ENCODE measurements around the gene TTC39A.
"Not testable (repeated sequence)": the region's sequence is repeated elsewhere in the genome, so short reads cannot be mapped to it uniquely, and the experiment has no call there.

Gene TTC39A

DNA sequence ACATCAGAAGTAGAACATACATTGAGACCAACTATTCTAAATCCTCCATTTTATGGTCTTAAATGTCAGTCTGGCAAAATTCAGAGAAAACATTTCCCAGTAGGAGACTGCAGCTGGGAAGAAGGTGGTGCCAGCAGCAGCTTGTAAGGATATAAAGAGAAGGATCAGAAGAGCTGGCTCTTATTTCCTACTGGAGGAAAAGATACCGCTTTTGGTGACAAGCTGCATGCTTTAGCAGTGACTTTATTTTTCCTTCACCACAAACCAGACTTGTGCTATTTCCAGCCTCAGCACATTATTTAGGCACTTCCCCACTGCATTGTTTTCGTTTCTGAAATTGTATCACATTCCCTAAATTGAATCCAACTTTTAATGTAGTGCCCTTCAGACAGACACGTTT lies 65.9 kb downstream of the TTC39A start:
- DNase-seq: no peak

DNA sequence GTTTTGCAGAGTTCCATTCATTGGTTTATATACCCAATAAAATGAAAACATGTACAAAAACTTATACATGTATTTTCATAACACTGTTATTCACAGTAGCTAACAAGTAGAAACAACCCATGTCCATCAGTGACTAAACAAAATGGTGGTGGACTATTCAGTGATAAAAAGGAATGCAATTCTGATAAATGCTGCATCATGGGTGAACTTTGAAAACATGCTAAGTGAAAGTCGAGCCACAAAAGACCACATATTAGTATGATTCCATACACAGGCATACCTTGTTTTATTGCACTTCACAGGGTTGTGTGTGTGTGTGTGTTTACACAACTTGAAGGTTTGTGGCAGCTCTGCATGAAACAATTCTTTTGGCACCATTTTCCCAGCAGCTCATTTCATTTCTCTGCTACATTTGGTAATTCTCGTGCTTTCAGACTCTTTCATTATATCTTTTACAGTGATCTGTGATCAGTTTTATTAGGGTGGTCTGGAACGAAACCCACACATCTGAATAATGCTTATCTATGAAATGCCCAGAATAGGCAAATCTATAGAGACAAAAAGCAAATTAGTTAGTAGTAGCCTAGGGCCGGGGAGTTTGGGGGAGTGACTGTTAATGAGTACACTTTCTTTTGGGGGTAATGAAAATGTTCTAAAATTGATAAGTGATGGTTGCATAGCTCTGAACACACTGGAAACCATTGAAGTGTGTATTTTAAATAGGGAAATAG lies 67.0 kb downstream of the TTC39A start:
- no peak for DNase-seq

DNA sequence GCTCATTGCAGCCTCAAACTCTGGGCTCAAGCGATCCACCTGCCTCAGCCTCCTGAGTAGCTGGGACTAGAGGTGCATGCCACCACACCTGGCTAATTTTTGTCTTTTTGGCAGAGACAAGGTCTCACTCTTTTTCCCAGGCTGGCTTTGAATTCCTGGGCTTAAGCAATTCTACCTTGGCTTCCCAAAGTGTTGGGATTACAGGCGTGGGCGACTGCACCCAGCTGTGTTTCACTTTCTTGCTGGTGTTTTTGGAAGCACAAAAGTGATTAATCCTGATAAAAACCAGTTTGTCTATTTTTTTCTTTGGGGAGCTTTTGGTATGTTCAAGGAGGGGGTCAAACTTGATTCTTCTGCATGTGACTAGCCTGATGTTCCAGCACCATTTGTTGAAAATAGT lies 75.0 kb downstream of the TTC39A start:
- DNase-seq: no peak

DNA sequence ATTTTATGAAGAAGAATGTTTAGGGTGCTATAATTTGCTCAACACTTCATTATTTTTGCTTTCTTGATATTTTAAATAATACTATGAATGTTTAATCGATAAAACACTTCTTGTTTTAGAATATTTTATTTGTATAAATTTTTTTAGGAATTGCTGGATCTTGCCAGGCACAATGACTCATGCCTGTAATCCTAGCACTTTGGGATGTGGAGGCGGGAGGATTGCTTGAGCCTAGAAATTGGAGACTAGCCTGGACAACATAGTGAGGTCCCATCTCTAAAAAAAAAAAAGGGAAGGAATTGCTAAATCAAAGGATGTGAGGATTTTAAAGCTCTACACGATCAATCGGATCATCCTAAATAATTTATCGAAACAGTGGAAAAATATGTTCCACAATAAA lies 76.7 kb downstream of the TTC39A start:
- DNase-seq: no peak

DNA sequence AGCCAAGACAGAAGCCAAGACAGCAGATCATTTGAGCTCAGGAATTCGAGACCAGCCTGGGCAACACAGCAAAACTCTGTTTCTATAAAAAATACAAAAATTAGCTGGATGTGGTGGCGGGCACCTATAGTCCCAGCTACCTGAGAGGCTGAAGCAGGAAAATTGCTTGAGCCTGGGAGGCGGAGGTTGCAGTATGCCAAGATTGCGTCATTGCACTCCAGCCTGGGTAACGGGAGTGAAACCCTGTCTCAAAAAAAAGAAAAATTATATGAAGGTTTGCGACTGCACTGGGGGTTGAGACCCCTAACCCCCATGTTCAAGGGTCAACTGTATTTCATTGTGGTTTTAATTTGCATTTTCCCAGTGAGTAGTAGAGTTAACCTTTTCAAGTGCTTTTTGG lies 78.0 kb downstream of the TTC39A start:
- no peak for DNase-seq

DNA sequence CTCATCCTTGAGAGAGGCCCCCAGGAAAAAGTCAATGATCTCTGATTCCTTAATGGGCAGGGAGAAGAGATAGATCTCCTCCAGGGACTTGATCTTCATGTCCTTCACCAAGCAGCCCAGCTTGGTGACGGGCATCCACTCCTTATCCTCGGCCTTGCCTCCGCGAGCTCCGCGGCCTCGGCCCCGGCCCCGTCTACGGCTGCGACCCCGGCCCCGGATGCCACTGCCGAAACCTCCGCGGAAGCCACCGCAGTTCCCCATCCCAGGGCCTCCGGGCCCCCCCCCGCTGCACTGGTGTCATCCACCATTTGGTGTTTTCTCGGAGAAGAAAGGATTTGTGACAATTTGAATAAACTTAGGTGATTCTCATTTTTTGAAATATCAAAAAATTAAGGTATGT lies 79.2 kb downstream of the TTC39A start:
- DNase-seq: not testable (repeated sequence)

DNA sequence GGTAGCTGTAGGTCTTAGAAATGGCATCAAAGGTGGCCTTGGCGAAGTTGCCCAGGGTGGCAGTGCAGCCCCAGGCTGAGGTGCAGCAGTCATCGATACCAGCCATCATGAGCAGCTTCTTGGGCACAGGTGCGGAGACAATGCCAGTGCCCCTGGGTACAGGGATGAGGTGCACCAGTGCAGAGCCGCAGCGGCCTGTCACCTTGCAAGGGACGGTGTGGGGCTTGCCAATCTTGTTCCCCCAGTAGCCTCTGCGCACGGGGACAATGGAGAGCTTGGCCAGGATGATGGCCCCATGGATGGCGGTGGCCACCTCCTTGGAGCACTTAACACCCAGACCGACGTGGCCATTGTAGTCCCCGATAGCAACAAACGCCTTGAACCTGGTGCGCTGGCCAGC lies 79.6 kb downstream of the TTC39A start:
- DNase-seq: not testable (repeated sequence)

DNA sequence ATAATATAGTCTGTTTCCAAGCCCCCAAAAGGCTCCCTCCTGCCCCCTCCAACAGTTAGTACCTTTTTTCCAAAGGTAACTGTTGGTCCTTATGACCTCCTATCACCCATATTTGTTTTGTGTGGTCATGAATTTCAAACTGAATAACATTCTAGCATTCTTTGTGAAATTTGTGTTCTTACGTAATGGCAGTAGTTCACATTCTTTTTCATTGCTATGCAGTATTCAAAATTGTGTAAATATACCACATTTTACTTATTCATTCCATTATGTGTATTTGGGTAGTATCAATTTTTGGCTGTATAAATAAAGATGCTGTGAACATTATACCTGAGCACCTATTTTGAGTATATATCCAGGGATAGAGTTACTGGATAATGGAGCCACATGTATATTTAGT lies 80.9 kb downstream of the TTC39A start:
- no peak for DNase-seq

DNA sequence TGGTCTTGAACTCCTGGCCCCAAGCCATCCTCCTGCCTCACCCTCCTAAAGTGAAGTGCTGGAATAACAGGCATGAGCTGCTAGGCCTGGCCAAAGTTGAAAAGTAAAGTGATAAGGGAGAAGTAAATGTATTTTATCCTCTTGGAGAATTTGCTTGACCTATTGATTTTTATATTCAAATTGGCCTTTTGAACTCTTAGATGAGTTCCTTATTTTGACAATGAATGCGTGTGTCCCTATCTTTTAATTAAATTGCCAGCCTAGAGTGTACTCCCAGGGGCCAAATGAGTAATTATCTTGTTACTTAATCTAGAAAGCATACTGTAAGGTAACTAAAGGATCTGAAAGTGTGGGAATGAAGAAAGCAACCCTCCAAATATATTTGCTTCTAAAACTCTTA lies 82.9 kb downstream of the TTC39A start:
- DNase-seq: no peak

DNA sequence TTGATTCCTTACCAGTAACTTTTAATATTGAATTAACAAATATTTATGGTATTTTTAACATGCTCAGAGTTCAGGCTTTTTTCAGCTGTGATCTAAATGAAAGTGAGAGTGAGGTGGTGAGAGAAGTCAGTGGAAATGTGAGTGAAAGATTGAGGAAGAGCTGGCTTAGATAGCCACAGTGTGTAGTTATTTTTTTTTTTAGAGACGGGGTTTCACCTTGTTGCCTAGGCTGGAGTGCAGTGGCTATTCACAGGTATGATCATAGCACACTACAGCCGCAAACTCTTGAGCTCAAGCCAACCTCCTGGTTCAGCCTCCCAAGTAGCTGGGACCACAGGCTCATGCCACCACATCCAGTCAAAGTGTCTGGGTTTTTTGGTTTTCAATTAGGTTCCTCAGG lies 83.3 kb downstream of the TTC39A start:
- DNase-seq: no peak

DNA sequence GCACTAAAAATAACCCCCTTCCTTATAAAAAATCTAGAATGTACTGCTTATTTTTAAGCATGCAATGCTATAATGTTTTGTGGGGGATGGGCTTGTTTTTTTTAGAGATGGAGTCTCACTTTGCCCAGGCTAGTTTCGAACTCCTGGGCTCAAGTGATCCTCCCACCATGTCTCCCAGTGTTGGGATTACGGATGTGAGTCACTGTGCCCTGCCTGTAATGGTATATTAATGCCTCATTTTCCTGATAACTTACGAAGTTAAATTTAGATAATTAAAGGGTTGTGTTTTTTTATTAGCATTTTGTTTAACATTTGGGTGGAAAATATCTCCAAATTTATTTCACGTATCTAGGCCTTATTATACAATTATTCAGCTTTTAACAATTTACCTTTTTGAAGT lies 87.8 kb downstream of the TTC39A start:
- no peak for DNase-seq

DNA sequence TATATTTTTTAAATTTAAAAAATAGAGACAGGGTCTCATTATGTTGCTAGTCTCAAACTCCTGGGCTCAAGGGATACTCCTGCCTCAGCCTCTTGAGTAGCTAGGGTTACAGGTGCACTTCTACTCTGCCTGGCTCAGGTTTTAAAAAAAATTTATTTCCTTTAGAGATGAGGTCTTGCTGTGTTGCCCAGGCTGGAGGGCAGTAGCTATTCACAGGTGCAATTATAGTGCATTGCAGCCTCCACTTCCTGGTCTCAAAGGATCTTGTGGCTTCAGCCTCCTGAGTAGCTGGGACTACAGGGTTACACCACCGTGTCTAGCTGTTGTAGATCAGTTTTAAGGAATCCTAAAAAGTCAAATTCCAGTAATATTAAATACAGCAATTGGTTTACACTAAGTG lies 89.2 kb downstream of the TTC39A start:
- no peak for DNase-seq

DNA sequence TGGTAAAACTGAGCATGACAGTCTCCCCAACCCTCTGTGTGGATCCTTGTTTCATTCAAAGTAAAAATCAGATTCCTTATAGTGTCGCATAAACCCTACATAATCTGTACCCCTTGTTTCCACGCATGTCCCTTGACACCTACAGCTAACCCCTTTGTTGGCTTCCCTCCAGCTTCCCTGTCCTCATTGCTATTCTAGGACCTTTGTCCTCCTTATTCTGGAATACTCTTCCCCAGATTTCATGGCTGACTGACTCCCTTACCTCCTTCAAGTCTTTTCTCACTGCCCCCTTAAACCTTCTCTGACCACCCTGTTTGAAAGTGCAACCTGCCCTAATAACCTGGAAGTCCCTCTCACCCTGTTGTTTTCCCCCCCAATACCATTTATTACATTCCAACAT lies 90.3 kb downstream of the TTC39A start:
- no peak for DNase-seq

DNA sequence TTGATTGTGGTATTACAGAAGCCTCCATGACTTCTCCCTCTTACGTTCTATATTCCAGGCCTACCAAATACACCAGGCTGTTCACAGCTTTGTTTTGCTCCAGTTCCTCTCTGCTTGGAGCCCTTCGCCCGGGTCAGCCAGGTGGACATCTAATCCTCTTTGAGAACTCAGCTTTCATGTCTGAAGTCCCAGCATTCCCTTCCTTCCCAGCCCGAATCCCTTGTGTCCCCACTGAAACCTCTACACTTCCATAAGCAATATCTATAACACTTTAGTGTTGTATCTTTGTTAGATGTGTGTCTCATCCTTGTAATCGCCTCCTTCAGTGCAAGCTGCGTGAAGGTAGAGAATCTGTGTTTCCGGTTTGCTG lies 92.3 kb downstream of the TTC39A start:
- DNase-seq: no peak

DNA sequence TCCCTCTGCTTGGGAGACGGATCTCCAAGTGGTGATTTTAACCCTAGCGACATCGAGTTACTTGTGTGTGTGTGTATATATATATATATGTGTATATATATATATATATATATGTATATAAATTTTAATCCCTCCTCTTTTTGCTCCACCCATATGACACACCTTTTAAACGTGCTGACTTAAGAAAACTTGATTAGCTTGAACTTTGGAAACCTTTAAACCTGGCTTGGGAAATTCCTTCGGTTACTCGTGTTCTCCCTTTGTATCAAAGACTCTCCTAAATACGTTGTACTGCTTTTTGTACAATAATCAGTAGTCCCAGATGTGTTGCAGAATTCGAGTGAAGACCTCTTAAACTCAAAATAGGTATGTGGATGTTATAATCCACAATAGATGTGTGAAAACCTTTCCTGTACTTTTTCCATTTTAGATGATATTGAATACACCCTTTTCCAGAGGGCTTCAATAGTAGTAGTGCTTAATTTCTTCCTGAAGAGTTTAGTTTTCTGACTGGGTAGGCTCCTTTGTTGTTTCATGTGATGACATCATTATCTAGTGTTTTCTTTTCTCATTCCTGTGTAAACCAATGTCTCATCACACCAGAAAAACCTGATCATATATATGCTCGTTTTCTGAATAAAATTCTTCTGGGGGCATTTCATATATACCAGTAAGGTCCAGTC lies 92.9 kb downstream of the TTC39A start:
- no peak for DNase-seq

All from stimulated activated CD8-positive, alpha-beta memory T cell treated with anti-CD3 and anti-CD28 coated beads, Interleukin-4, amount 100 ng/mL, for 48 hours (primary cell).